SK-N-SH treated with all-trans-retinoic acid at 6 μM for 48 hours (cell line): ENCODE measurements around the gene BAX.

Experiments
- ESRRG ChIP-seq: fragments of 250-450 bp; sonication (Bioruptor Pico); IDR thresholded peaks from 2 replicates; pipeline ENCODE4 v1.6.1; 2021; ENCODE audit warnings: mild to moderate bottlenecking
- GLIS3 ChIP-seq: fragments of 250-450 bp; sonication (Bioruptor Pico); IDR thresholded peaks from 2 replicates; pipeline ENCODE4 v1.5.0; 2020; ENCODE audit warnings: mild to moderate bottlenecking, moderate library complexity
- OSR1 ChIP-seq: fragments of 250-450 bp; sonication (Bioruptor Pico); IDR thresholded peaks from 2 replicates; pipeline ENCODE4 v1.8.0; 2022; ENCODE audit warnings: moderate library complexity, mild to moderate bottlenecking, inconsistent platforms
- RARB ChIP-seq: fragments of 250-450 bp; sonication (Bioruptor Pico); IDR thresholded peaks from 2 replicates; pipeline ENCODE4 v1.8.0; 2021; ENCODE audit warnings: mild to moderate bottlenecking, moderate library complexity
- TCF4 ChIP-seq: fragments of 250-450 bp; sonication (Bioruptor Pico); IDR thresholded peaks from 2 replicates; pipeline ENCODE4 v1.8.0; 2021; ENCODE audit warnings: mild to moderate bottlenecking, moderate library complexity, borderline replicate concordance
- TOX ChIP-seq: fragments of 250-450 bp; sonication (Bioruptor Pico); IDR thresholded peaks from 2 replicates; pipeline ENCODE4 v1.8.0; 2021; ENCODE audit warnings: mild to moderate bottlenecking, moderate library complexity, borderline replicate concordance
- ZFP3 ChIP-seq: fragments of 250-450 bp; sonication (Bioruptor Pico); IDR thresholded peaks from 2 replicates; pipeline ENCODE4 v1.5.0; 2020; ENCODE audit warnings: mild to moderate bottlenecking, moderate library complexity
- TF ChIP-seq, protein P1 (sequence below): fragments of 250-450 bp; sonication (Bioruptor Pico); IDR thresholded peaks from 2 replicates; pipeline ENCODE4 v1.8.0; 2021; ENCODE audit warnings: low read depth, mild to moderate bottlenecking, moderate library complexity, borderline replicate concordance

DNA sequence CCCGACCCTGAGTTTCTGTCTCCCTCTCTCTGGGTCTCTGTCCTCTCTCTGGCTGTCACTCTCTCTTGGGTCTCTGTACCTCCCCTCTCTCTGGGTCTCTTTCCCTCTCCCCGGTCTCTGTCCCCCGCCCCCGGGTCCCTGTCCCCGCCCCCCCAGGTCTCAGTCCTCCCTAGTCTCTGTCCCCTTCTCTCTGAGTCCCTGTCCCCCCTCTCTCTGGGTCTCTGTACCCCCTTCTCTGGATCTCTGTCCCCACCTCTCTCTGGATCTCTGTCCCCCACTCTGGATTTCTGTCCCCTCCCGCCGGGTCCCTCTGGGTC is 8.1 kb downstream of the BAX start:
- TF ChIP-seq, protein P1, sequence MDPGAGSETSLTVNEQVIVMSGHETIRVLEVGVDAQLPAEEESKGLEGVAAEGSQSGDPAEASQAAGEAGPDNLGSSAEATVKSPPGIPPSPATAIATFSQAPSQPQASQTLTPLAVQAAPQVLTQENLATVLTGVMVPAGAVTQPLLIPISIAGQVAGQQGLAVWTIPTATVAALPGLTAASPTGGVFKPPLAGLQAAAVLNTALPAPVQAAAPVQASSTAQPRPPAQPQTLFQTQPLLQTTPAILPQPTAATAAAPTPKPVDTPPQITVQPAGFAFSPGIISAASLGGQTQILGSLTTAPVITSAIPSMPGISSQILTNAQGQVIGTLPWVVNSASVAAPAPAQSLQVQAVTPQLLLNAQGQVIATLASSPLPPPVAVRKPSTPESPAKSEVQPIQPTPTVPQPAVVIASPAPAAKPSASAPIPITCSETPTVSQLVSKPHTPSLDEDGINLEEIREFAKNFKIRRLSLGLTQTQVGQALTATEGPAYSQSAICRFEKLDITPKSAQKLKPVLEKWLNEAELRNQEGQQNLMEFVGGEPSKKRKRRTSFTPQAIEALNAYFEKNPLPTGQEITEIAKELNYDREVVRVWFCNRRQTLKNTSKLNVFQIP (CRISPR knock-in tag): no peak
- no peak for TF ChIP-seq TCF4
- TF ChIP-seq RARB: no peak
- no peak for TF ChIP-seq ESRRG
- no peak for TF ChIP-seq TOX (CRISPR knock-in tag)
- TF ChIP-seq ZFP3 (CRISPR knock-in tag): no peak
- no peak for TF ChIP-seq OSR1 (CRISPR knock-in tag)
- TF ChIP-seq GLIS3 (CRISPR knock-in tag): no peak
